SK-N-SH treated with all-trans-retinoic acid at 6 μM for 48 hours (cell line): ENCODE results near the gene MED20.

Experiments used
- ARNTL ChIP-seq: fragments of 450-650 bp; formaldehyde crosslinking; IDR thresholded peaks from 2 replicates; pipeline ENCODE4 v1.5.0; 2020; ENCODE audit warnings: low read depth, mild to moderate bottlenecking, moderate library complexity, borderline replicate concordance
- GLIS3 ChIP-seq: fragments of 250-450 bp; sonication (Bioruptor Pico); IDR thresholded peaks from 2 replicates; pipeline ENCODE4 v1.5.0; 2020; ENCODE audit warnings: mild to moderate bottlenecking, moderate library complexity
- ISL1 ChIP-seq: fragments of 250-450 bp; sonication (Bioruptor Pico); IDR thresholded peaks from 2 replicates; pipeline ENCODE4 v2.1.2; 2022; ENCODE audit warnings: mild to moderate bottlenecking, moderate library complexity
- OSR1 ChIP-seq: fragments of 250-450 bp; sonication (Bioruptor Pico); IDR thresholded peaks from 2 replicates; pipeline ENCODE4 v1.8.0; 2022; ENCODE audit warnings: moderate library complexity, mild to moderate bottlenecking, inconsistent platforms
- PPARA ChIP-seq: fragments of 250-450 bp; sonication (Bioruptor Pico); IDR thresholded peaks from 2 replicates; pipeline ENCODE4 v1.5.0; 2020; ENCODE audit warnings: mild to moderate bottlenecking, borderline replicate concordance
- RARB ChIP-seq: fragments of 250-450 bp; sonication (Bioruptor Pico); IDR thresholded peaks from 2 replicates; pipeline ENCODE4 v1.8.0; 2021; ENCODE audit warnings: mild to moderate bottlenecking, moderate library complexity
- SNAI2 ChIP-seq: fragments of 250-450 bp; sonication (Bioruptor Pico); IDR thresholded peaks from 2 replicates; pipeline ENCODE4 v1.5.0; 2020; ENCODE audit warnings: mild to moderate bottlenecking, moderate library complexity
- TCF4 ChIP-seq: fragments of 250-450 bp; sonication (Bioruptor Pico); IDR thresholded peaks from 2 replicates; pipeline ENCODE4 v1.8.0; 2021; ENCODE audit warnings: mild to moderate bottlenecking, moderate library complexity, borderline replicate concordance
- TOX ChIP-seq: fragments of 250-450 bp; sonication (Bioruptor Pico); IDR thresholded peaks from 2 replicates; pipeline ENCODE4 v1.8.0; 2021; ENCODE audit warnings: mild to moderate bottlenecking, moderate library complexity, borderline replicate concordance
- ZFP30 ChIP-seq: fragments of 450-650 bp; formaldehyde crosslinking; IDR thresholded peaks from 2 replicates; pipeline ENCODE4 v1.5.0; 2022; ENCODE audit warnings: mild to moderate bottlenecking, moderate library complexity
- ZNF565 ChIP-seq: fragments of 450-650 bp; formaldehyde crosslinking; conservative IDR thresholded peaks from 2 replicates; pipeline ENCODE4 v1.5.0; 2020; ENCODE audit warnings: low read depth, mild to moderate bottlenecking, moderate library complexity
- ZNF8 ChIP-seq: fragments of 450-650 bp; formaldehyde crosslinking; IDR thresholded peaks from 2 replicates; pipeline ENCODE4 v1.5.0; 2020; ENCODE audit warnings: mild to moderate bottlenecking, moderate library complexity
- TF ChIP-seq, protein P1 (sequence below): fragments of 250-450 bp; sonication (Bioruptor Pico); IDR thresholded peaks from 2 replicates; pipeline ENCODE4 v1.5.0; 2020; ENCODE audit warnings: mild to moderate bottlenecking, moderate library complexity

DNA sequence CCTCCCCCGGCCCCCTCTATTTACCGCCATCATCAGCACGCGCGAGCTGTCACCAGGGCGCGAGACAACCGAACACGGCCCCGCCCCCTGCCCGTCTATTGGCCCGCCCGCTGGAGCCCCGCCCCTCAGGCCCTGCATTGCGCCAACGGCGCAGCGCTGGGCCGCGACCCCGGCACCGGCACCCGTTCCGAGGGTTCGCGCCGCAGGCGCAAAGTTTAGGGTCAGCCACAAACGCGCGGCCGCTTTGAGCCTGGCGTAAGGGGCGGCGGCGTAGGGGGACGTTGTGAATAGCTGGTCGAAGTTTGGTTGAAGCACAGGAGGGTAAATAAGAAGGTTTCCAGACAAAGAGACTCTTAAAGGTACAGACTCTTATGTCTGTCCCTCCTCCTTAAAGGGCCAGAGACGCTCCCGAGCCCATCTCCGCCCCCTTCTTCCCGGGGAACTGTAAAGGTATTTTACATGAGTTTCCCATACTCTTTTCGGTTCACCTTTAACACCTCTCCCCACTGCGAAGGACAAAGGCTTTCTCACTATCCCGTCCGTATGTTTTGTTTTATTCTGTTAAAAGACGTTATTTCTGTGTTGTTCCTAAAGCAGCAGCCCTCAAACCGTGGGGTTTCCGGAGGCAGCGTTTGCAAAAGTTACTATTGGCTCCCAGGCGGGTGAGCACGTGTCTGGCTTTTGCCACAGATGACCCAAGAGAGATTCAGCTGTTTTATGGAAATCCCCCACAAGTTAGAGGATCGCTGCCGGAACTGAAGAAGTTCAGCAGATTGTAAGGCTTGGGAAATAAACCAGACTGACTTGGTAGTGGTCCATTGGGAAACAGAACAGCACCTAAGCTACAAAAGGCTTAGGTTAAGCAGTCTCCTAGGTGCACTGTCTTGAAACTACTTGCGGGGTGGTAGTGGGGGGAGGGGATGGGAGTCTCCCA lies 25.4 kb downstream of the MED20 start, which contains the start of gene USP49:
- TF ChIP-seq OSR1 (CRISPR knock-in tag), result no peak
- TF ChIP-seq ZNF565, result no peak
- TF ChIP-seq TCF4, result no peak
- TF ChIP-seq TOX (CRISPR knock-in tag), result no peak
- TF ChIP-seq, protein P1, sequence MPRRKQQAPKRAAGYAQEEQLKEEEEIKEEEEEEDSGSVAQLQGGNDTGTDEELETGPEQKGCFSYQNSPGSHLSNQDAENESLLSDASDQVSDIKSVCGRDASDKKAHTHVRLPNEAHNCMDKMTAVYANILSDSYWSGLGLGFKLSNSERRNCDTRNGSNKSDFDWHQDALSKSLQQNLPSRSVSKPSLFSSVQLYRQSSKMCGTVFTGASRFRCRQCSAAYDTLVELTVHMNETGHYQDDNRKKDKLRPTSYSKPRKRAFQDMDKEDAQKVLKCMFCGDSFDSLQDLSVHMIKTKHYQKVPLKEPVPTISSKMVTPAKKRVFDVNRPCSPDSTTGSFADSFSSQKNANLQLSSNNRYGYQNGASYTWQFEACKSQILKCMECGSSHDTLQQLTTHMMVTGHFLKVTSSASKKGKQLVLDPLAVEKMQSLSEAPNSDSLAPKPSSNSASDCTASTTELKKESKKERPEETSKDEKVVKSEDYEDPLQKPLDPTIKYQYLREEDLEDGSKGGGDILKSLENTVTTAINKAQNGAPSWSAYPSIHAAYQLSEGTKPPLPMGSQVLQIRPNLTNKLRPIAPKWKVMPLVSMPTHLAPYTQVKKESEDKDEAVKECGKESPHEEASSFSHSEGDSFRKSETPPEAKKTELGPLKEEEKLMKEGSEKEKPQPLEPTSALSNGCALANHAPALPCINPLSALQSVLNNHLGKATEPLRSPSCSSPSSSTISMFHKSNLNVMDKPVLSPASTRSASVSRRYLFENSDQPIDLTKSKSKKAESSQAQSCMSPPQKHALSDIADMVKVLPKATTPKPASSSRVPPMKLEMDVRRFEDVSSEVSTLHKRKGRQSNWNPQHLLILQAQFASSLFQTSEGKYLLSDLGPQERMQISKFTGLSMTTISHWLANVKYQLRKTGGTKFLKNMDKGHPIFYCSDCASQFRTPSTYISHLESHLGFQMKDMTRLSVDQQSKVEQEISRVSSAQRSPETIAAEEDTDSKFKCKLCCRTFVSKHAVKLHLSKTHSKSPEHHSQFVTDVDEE (CRISPR knock-in tag), result no peak
- TF ChIP-seq SNAI2 (CRISPR knock-in tag), result no peak
- no peak for TF ChIP-seq ZFP30
- TF ChIP-seq GLIS3 (CRISPR knock-in tag), result no peak
- TF ChIP-seq ARNTL (CRISPR knock-in tag), result no peak
- TF ChIP-seq ZNF8, result no peak
- TF ChIP-seq RARB (CRISPR knock-in tag), result no peak
- TF ChIP-seq ISL1 (CRISPR knock-in tag), result no peak
- no peak for TF ChIP-seq PPARA (CRISPR knock-in tag)
